Measurements from ENCODE around the gene LARP4. TPM values are rescaled to one million over a fixed set of nuclear protein-coding genes. Genes with fewer than 3 reads are reported as not detected.
A peak's percentile ranks its signal among the peaks of the same experiment; 100 is the strongest.

Gene LARP4
- total RNA-seq, 2 donors from 2014 or later: 53.3 to 53.8 TPM

GRCh38 chr12:50505675-50506530 lies 105.2 kb downstream of the LARP4 start:
- Histone ChIP-seq H3K4me3 (peak overlapping the region; percentile 71), H3K4me1 (peaks cover 12% of the 10 kb centered on the region), H3K36me3 (no peaks in the 10 kb centered on the region), H3K9me3 (no peaks in the 10 kb centered on the region), H3K27ac (peak overlapping the region; percentile 89), H3K9ac (ENCODE audit: low read depth in 2 of 2, low read length in 2 of 2) (peak overlapping the region; percentile 91 to 98), H3K27me3 (no peaks in the 10 kb centered on the region)
- TF ChIP-seq, protein P1, sequence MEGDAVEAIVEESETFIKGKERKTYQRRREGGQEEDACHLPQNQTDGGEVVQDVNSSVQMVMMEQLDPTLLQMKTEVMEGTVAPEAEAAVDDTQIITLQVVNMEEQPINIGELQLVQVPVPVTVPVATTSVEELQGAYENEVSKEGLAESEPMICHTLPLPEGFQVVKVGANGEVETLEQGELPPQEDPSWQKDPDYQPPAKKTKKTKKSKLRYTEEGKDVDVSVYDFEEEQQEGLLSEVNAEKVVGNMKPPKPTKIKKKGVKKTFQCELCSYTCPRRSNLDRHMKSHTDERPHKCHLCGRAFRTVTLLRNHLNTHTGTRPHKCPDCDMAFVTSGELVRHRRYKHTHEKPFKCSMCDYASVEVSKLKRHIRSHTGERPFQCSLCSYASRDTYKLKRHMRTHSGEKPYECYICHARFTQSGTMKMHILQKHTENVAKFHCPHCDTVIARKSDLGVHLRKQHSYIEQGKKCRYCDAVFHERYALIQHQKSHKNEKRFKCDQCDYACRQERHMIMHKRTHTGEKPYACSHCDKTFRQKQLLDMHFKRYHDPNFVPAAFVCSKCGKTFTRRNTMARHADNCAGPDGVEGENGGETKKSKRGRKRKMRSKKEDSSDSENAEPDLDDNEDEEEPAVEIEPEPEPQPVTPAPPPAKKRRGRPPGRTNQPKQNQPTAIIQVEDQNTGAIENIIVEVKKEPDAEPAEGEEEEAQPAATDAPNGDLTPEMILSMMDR (IDR thresholded peaks at IDR 0.05): no peak
- intact Hi-C loops (cut with DNase I): loop anchor here (2.0 to 10.0 kb wide), 2 partner anchors 131 to 229 kb away; no protein-coding TSS in a partner anchor
- DNase-seq: peak; percentile 57

DNA sequence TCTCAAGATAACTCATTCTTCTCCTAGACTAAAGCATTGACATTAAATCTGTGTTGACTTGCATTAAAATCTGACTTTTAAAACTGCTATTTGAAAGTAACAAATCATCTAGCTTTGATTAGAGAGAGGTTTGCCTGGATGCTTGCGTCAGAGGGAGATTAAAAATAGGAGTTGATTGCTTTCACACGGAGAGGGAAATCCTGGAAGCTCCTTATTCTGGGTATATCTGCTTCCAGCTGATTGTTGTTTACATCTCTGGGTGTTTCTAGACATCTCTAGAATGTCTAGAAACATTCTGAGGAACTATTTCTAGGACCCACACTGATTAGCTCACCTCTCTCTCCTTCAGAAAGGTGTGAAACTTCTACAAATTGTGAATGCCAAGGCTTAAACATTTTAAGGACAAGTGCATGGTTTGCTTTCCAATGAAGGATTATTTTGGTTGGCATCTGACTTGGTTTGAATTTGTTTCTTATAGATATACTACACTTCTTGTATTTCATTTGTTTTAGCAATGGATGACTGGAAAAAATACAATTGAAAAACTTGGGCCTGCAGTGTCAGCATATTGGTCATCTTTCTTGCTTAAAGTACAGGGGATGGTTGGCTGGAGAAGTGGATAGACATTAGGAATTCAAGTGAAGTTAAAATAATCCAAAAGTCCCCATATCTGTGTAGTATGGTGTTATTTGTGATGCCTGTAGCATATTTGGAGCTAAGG lies 106.2 kb downstream of the LARP4 start:
- TF ChIP-seq, protein P1 (IDR thresholded peaks at IDR 0.05): no peak
- no peak for DNase-seq
- Histone ChIP-seq H3K9me3 (no peaks in the 10 kb centered on the region), H3K36me3 (no peaks in the 10 kb centered on the region), H3K27me3 (no peaks in the 10 kb centered on the region), H3K27ac (no peak overlapping the region), H3K4me3 (peak overlapping the region; percentile 71), H3K9ac (ENCODE audit: low read depth in 2 of 2, low read length in 2 of 2) (peak overlapping the region in 1 of 2 donors; percentile 14), H3K4me1 (peaks cover 12% of the 10 kb centered on the region)
- intact Hi-C loops (cut with DNase I): loop anchor here (10.0 kb wide), 1 partner anchor 228 kb away; no protein-coding TSS in a partner anchor

GRCh38 chr12:50507474-50507838 lies 106.8 kb downstream of the LARP4 start:
- Histone ChIP-seq H3K27ac (no peak overlapping the region), H3K4me1 (peaks cover 12% of the 10 kb centered on the region), H3K27me3 (no peaks in the 10 kb centered on the region), H3K9me3 (no peaks in the 10 kb centered on the region), H3K4me3 (no peak overlapping the region), H3K9ac (ENCODE audit: low read depth in 2 of 2, low read length in 2 of 2) (peak overlapping the region in 1 of 2 donors; percentile 46), H3K36me3 (no peaks in the 10 kb centered on the region)
- TF ChIP-seq, protein P1 (IDR thresholded peaks at IDR 0.05): no peak
- intact Hi-C loops (cut with DNase I): loop anchor here (10.0 kb wide), 1 partner anchor 227 kb away; no protein-coding TSS in a partner anchor
- DNase-seq: no peak

- H3K27me3 ChIP-seq: no peaks in the 10 kb centered on the region
- peaks cover 12% of the 10 kb centered on the region for H3K4me1 ChIP-seq
- TF ChIP-seq, protein P1 (IDR thresholded peaks at IDR 0.05): no peak
- intact Hi-C loops (cut with DNase I): loop anchor here (10.0 kb wide), 1 partner anchor 227 kb away; no protein-coding TSS in a partner anchor
- peak overlapping the region in 1 of 2 donors; percentile 46 for H3K9ac ChIP-seq (ENCODE audit: low read depth in 2 of 2, low read length in 2 of 2)
- H3K9me3 ChIP-seq: no peaks in the 10 kb centered on the region
- DNase-seq: no peak
- no peak overlapping the region for H3K27ac ChIP-seq
- H3K4me3 ChIP-seq: no peak overlapping the region
- no peaks in the 10 kb centered on the region for H3K36me3 ChIP-seq
Measured at GRCh38 chr12:50507930-50508329, 107.2 kb downstream of the LARP4 start.

DNA sequence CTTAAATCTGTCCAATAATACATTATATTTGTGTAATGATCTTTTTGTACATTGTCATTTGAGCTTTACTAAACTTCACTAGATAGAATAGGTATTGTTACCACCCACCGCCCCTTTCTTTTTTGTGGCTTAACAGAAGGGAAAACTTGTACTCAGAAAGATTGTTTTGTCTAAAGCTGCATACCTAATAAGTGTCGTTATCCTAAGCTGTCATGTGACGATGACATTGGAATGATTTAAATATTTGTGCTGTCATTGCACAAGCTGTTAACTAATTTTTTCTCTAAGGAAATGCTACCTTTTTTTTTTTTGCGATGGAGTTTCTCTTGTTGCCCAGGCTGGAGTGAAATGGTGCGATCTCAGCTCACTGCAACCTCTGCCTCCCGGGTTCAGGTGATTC lies 107.7 kb downstream of the LARP4 start:
- H3K9me3 ChIP-seq: no peaks in the 10 kb centered on the region
- no peaks in the 10 kb centered on the region for H3K36me3 ChIP-seq
- no peaks in the 10 kb centered on the region for H3K27me3 ChIP-seq
- TF ChIP-seq, protein P1 (IDR thresholded peaks at IDR 0.05): no peak
- H3K9ac ChIP-seq (ENCODE audit: low read depth in 2 of 2, low read length in 2 of 2): no peak overlapping the region
- no peak overlapping the region for H3K4me3 ChIP-seq
- no peak for DNase-seq
- peak overlapping the region; percentile 2 for H3K27ac ChIP-seq
- intact Hi-C loops (cut with DNase I): loop anchor here (10.0 kb wide), 1 partner anchor 226 kb away; no protein-coding TSS in a partner anchor
- H3K4me1 ChIP-seq: peaks cover 12% of the 10 kb centered on the region
